Breast epithelium (tissue), 3 donors: ENCODE data around the gene PLEKHG4B.

Experiments used
- CTCF ChIP-seq, 3 donors: fragments of 450-650 bp; IDR thresholded peaks; one replicate each; pipeline ENCODE4 v1.5.1; 2016 to 2017; ENCODE audit warnings: antibody characterized with exemption in 3 of 3, mild to moderate bottlenecking in 3 of 3, moderate library complexity in 3 of 3
- POLR2A ChIP-seq: fragments of 450-650 bp; IDR thresholded peaks from one replicate; pipeline ENCODE4 v1.6.1; 2016; ENCODE audit warnings: antibody characterized with exemption, mild to moderate bottlenecking, moderate library complexity

- no peak for TF ChIP-seq CTCF (IDR thresholded peaks at IDR 0.05)
- no peak for TF ChIP-seq POLR2A
Observed at GRCh38 chr5:170971-171800, 79.2 kb downstream of the PLEKHG4B start.
